ENCODE data around the gene TCP1.

TCP1 gene

DNA sequence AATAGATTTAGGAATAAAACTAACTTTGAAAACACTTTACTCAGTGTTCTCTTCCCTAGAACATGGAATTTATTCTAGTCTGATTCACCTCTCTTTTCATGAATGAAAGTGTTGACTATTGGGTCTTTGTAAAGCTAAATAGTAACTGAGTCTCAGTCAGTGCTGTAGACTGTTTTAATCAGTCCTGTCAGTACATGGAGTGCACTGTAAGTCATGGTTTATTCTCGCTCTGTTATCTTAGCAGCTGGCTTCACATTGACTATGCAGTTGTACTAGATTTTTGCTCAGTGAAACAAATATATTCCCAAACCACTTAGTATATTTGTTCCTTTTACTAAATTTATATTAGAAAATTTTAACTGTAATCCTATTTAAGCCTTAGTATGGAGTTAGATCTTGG, 42.6 kb downstream of the TCP1 start:
- H3K9ac ChIP-seq (ENCODE audit: low read length), result no peak overlapping the region
- H3K27ac ChIP-seq (ENCODE audit: low read depth, low read length), result no peak overlapping the region
- H3K9me2 ChIP-seq (replicated peaks; ENCODE audit: insufficient read depth, low read length), result no peaks in the 10 kb centered on the region
- peaks cover 18% of the 10 kb centered on the region for H4K20me1 ChIP-seq (ENCODE audit: low read depth, low read length)
- H3K36me3 ChIP-seq (ENCODE audit: low read length), result peaks cover 74% of the 10 kb centered on the region
- no peaks in the 10 kb centered on the region for H3K27me3 ChIP-seq (ENCODE audit: low read length)
- H3K4me2 ChIP-seq (ENCODE audit: low read depth, low read length, poor library complexity, severe bottlenecking), result no peak overlapping the region
- TF ChIP-seq, protein P1, sequence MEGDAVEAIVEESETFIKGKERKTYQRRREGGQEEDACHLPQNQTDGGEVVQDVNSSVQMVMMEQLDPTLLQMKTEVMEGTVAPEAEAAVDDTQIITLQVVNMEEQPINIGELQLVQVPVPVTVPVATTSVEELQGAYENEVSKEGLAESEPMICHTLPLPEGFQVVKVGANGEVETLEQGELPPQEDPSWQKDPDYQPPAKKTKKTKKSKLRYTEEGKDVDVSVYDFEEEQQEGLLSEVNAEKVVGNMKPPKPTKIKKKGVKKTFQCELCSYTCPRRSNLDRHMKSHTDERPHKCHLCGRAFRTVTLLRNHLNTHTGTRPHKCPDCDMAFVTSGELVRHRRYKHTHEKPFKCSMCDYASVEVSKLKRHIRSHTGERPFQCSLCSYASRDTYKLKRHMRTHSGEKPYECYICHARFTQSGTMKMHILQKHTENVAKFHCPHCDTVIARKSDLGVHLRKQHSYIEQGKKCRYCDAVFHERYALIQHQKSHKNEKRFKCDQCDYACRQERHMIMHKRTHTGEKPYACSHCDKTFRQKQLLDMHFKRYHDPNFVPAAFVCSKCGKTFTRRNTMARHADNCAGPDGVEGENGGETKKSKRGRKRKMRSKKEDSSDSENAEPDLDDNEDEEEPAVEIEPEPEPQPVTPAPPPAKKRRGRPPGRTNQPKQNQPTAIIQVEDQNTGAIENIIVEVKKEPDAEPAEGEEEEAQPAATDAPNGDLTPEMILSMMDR (IDR thresholded peaks at IDR 0.05; ENCODE audit: insufficient read depth, low read length, poor library complexity, severe bottlenecking), result no peak
- no peak for TF ChIP-seq EZH2phosphoT487 (conservative IDR thresholded peaks at IDR 0.05; ENCODE audit: low read length)
- no peak overlapping the region for H2AFZ ChIP-seq (ENCODE audit: low read depth, low read length, severe bottlenecking)
- no peaks in the 10 kb centered on the region for H3K9me3 ChIP-seq (ENCODE audit: insufficient read depth, low read length)
- no peak overlapping the region for H3K4me3 ChIP-seq (ENCODE audit: insufficient read depth, low read length, poor library complexity, severe bottlenecking)
- H3K79me2 ChIP-seq (ENCODE audit: insufficient read depth, low read length), result peaks cover 47% of the 10 kb centered on the region
- H3F3A ChIP-seq (ENCODE audit: insufficient read depth), result peaks cover 29% of the 10 kb centered on the region; the same call in 1 of the 2 replicates

DNA sequence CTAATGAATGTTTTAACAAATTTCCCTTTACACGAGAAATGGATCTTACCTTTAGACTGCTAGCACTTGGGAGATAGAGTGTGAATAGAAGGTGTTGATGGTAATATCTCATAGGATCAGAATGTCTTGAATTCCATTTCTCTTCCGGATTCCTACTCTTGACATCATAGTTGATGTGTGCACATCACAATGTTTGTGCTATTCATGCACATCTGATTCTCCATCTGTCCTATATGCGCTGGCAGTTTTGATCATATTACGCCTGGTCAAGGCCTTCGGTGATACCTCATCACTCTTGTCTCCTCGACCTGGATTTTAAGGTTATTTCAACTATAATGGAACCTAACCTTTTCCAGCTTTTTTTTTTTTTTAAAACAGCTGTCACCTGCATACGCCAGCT, 44.3 kb downstream of the TCP1 start:
- H3F3A ChIP-seq (ENCODE audit: insufficient read depth), result peaks cover 18% of the 10 kb centered on the region; the same call in 1 of the 2 replicates
- no peaks in the 10 kb centered on the region for H3K9me2 ChIP-seq (replicated peaks; ENCODE audit: insufficient read depth, low read length)
- H3K9me3 ChIP-seq (ENCODE audit: insufficient read depth, low read length), result no peaks in the 10 kb centered on the region
- H3K4me3 ChIP-seq (ENCODE audit: insufficient read depth, low read length, poor library complexity, severe bottlenecking), result no peak overlapping the region
- no peaks in the 10 kb centered on the region for H3K27me3 ChIP-seq (ENCODE audit: low read length)
- peaks cover 74% of the 10 kb centered on the region for H3K36me3 ChIP-seq (ENCODE audit: low read length)
- H3K4me2 ChIP-seq (ENCODE audit: low read depth, low read length, poor library complexity, severe bottlenecking), result no peak overlapping the region
- peaks cover 15% of the 10 kb centered on the region for H4K20me1 ChIP-seq (ENCODE audit: low read depth, low read length)
- no peak overlapping the region for H2AFZ ChIP-seq (ENCODE audit: low read depth, low read length, severe bottlenecking)
- H3K27ac ChIP-seq (ENCODE audit: low read depth, low read length), result no peak overlapping the region
- TF ChIP-seq EZH2phosphoT487 (conservative IDR thresholded peaks at IDR 0.05; ENCODE audit: low read length), result no peak
- TF ChIP-seq, protein P1 (IDR thresholded peaks at IDR 0.05; ENCODE audit: insufficient read depth, low read length, poor library complexity, severe bottlenecking), result no peak
- peaks cover 64% of the 10 kb centered on the region for H3K79me2 ChIP-seq (ENCODE audit: insufficient read depth, low read length)
- no peak overlapping the region for H3K9ac ChIP-seq (ENCODE audit: low read length)

DNA sequence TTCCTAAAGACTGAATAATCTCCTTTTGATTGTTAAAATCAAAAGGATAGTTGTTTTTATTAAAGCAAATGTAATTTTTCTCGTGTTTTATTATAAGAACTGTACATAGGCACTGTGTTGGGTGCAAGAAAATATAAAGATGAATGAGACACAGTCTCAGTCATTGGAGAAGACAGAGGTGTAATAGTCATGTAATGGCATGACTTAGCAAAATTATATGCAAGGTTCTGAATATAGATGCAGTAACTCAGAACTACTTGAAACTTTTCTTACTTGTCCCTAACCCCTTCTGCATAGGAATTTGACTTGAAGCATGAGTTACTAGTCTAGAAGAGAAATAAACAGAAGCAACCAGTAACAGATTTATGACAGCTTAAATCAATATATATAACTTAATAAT, 47.2 kb downstream of the TCP1 start:
- no peak overlapping the region for H3K9ac ChIP-seq (ENCODE audit: low read length)
- H3K27me3 ChIP-seq (ENCODE audit: low read length), result no peaks in the 10 kb centered on the region
- TF ChIP-seq, protein P1 (IDR thresholded peaks at IDR 0.05; ENCODE audit: insufficient read depth, low read length, poor library complexity, severe bottlenecking), result no peak
- TF ChIP-seq EZH2phosphoT487 (conservative IDR thresholded peaks at IDR 0.05; ENCODE audit: low read length), result no peak
- H3K79me2 ChIP-seq (ENCODE audit: insufficient read depth, low read length), result peaks cover 84% of the 10 kb centered on the region
- no peak overlapping the region for H3K4me2 ChIP-seq (ENCODE audit: low read depth, low read length, poor library complexity, severe bottlenecking)
- H3K9me3 ChIP-seq (ENCODE audit: insufficient read depth, low read length), result no peaks in the 10 kb centered on the region
- no peak overlapping the region for H3K27ac ChIP-seq (ENCODE audit: low read depth, low read length)
- peaks cover 91% of the 10 kb centered on the region for H3K36me3 ChIP-seq (ENCODE audit: low read length)
- peaks cover 39% of the 10 kb centered on the region for H4K20me1 ChIP-seq (ENCODE audit: low read depth, low read length)
- no peaks in the 10 kb centered on the region for H3K9me2 ChIP-seq (replicated peaks; ENCODE audit: insufficient read depth, low read length)
- H2AFZ ChIP-seq (ENCODE audit: low read depth, low read length, severe bottlenecking), result no peak overlapping the region
- H3F3A ChIP-seq (ENCODE audit: insufficient read depth), result peaks cover 15% of the 10 kb centered on the region; the same call in 1 of the 2 replicates
- H3K4me3 ChIP-seq (ENCODE audit: insufficient read depth, low read length, poor library complexity, severe bottlenecking), result no peak overlapping the region

Data from SU-DHL-6 (cell line).